ENCODE data around the gene SULT6B1. TPM values are rescaled to one million over a fixed set of nuclear protein-coding genes. Genes with fewer than 3 reads are reported as not detected.

Gene SULT6B1
- not detected in 5 replicates for total RNA-seq (2022; extraction: Qiagen RNA extraction; ENCODE audit: low read depth)

DNA sequence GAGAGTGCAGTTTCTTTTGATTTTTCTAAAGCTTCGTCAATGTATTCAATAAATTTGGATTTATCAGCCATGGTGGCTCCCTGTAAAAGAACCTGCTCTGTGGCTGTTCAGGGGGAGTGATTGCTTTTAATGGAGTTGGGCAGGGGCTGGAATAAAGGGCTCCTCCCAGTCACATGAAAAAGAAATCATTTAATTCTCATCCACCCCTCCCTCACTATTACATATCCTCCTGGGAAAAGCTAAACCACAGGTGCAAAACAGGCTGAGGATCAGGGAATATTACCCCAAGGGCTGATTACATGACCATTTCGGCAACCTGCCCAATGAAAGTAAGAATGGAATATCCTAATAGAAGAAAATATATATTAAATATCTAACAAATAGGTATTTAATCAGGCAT is at the start of gene SULT6B1:
Gene SULT6B1, minus strand, starts transcription at position 101 of the 400 bp plus-strand sequence. Its CDS starts 30 bp downstream, at position 71.

GRCh38 chr2:37231241-37232130 is 43.0 kb upstream of the SULT6B1 start, which contains the start of the genes CEBPZ and NDUFAF7:
CEBPZ (minus strand) TSS chr2:37231596; CDS start chr2:37231567, 29 bp downstream.
NDUFAF7 (plus strand) TSS chr2:37231658; CDS start chr2:37231706, 48 bp downstream.

GRCh38 chr2:37196320-37197195 is 8.1 kb upstream of the SULT6B1 start, which contains the start of gene CEBPZOS:
CEBPZOS (plus strand) TSS chr2:37196496; CDS start chr2:37199705, 3,209 bp downstream.

GRCh38 chr2:37156857-37157714 is 31.4 kb downstream of the SULT6B1 start, which contains the start of gene EIF2AK2:
EIF2AK2 (minus strand) TSS chr2:37156980; CDS start chr2:37147806, 9,174 bp downstream.

Other genes starting within 250 kb of the SULT6B1 start
- 12.1 to 18.5 TPM (median 17.3 TPM) in 5 replicates for gene STRN, start 222.1 kb downstream of the SULT6B1 start, total RNA-seq (2022; extraction: Qiagen RNA extraction; ENCODE audit: low read depth)
- 6.2 to 8.0 TPM (median 7.0 TPM) in 5 replicates for gene HEATR5B, start 104.3 kb downstream of the SULT6B1 start, total RNA-seq (2022; extraction: Qiagen RNA extraction; ENCODE audit: low read depth)
- gene GPATCH11, start 104.2 kb downstream of the SULT6B1 start, total RNA-seq (2022; extraction: Qiagen RNA extraction; ENCODE audit: low read depth): 9.1 to 13.1 TPM (median 10.0 TPM) in 5 replicates
- 18.9 to 35.6 TPM (median 26.0 TPM) in 5 replicates for gene EIF2AK2, start 31.7 kb downstream of the SULT6B1 start, total RNA-seq (2022; extraction: Qiagen RNA extraction; ENCODE audit: low read depth)
- gene CEBPZOS, start 7.8 kb upstream of the SULT6B1 start, total RNA-seq (2022; extraction: Qiagen RNA extraction; ENCODE audit: low read depth): 39.5 to 52.7 TPM (median 43.0 TPM) in 5 replicates
- 71.7 to 94.1 TPM (median 82.7 TPM) in 5 replicates for gene CEBPZ, start 42.9 kb upstream of the SULT6B1 start, total RNA-seq (2022; extraction: Qiagen RNA extraction; ENCODE audit: low read depth)
- gene NDUFAF7, start 43.0 kb upstream of the SULT6B1 start, total RNA-seq (2022; extraction: Qiagen RNA extraction; ENCODE audit: low read depth): 19.4 to 22.0 TPM (median 21.6 TPM) in 5 replicates
- 9.5 to 13.6 TPM (median 12.6 TPM) in 5 replicates for gene PRKD3, start 136.2 kb upstream of the SULT6B1 start, total RNA-seq (2022; extraction: Qiagen RNA extraction; ENCODE audit: low read depth)
- 16.4 to 20.3 TPM (median 17.8 TPM) in 5 replicates for gene QPCT, start 156.0 kb upstream of the SULT6B1 start, total RNA-seq (2022; extraction: Qiagen RNA extraction; ENCODE audit: low read depth)